Measurements from ENCODE around the gene FRY. TPM values are rescaled to one million over a fixed set of nuclear protein-coding genes. Genes with fewer than 3 reads are reported as not detected.
A peak's percentile ranks its signal among the peaks of the same experiment; 100 is the strongest.
"Not testable (repeated sequence)": the region's sequence is repeated elsewhere in the genome, so short reads cannot be mapped to it uniquely, and the experiment has no call there.

FRY gene
- total RNA-seq: 112 TPM

DNA sequence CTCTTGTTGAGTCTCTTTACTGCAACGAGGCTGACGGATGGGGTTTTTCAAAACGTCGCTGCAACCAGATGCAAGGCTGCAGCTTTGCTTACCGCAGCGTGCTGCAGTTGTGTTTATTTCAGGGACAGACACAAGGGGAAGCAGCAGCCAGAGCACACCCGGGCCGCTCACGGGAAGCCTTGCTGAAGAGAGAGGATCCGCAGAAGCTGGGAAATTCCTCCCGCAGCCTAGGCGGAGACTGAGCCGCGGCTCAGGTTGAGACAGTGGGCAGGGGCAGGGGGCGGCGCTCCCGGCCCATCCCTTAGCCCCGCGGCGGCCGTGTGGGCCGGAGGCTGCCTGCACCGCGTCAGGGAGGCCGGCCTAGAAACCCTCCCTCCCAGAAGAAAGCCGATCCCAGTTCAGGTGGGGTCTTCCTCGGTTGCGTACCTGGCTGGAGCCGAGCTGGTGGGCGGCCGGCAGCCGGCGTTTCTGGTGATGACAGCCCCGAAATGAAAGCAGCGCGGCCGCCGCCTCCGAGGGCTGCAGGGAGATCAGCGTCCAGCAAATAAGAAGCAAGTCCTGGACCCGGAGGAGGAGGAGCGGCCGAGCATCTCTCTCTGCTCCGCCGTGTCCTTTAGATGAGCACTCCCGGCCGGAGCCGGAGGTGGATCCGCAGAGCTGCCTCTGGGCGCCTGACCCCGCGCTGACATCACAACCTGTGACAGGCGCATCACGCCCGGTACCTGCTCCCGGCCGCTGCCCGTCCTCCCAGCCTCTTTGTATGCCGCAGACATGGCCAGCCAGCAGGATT, at the start of gene FRY:
Gene FRY, plus strand, starts transcription at position 750 of the 790 bp plus-strand sequence. Its CDS starts 22 bp downstream, at position 772.
- peak; percentile 75 for DNase-seq (ENCODE audit: low spot score)

- no peak for DNase-seq (ENCODE audit: low spot score)
Observed at GRCh38 chr13:31982124-31982523, 49.5 kb upstream of the FRY start.

DNA sequence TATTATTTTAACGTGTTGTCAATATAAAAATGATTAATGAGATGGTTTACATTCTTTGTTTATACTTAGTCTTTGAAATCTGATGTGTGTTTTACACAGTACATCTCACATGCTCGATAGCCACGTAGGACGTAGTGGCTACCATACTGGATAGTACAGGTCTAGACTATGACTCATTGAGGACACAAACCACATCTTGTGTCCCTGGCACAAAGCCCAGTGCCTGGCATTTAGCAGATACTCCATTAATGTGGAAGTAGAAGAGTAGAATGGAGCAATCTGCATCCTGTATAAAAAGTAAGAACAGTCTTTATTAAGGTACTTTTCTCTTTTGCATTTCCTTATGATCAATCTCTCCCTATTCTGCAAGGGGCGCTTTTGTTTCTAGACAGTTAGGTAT, 49.0 kb upstream of the FRY start:
- DNase-seq (ENCODE audit: low spot score): peak; percentile 89

DNA sequence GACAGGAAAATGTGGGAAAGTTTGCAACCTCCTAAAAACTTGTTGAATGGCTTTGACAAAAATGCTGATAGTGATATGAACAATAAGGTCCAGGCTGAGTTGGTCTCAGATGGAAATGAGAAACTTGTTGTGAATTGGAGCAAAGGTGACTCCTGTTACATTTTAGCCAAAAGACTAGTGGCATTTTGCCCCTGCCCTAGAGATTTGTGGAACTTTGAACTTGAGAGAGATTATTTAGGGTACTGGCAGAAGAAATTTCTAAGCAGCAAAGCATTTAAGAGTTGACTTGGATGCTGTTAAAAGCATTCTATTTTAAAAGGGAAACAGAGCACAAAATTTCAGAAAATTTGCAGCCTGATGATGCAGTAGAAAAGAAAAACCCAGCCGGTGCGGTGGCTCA, 47.9 kb upstream of the FRY start:
- not testable (repeated sequence) for DNase-seq (ENCODE audit: low spot score)

DNA sequence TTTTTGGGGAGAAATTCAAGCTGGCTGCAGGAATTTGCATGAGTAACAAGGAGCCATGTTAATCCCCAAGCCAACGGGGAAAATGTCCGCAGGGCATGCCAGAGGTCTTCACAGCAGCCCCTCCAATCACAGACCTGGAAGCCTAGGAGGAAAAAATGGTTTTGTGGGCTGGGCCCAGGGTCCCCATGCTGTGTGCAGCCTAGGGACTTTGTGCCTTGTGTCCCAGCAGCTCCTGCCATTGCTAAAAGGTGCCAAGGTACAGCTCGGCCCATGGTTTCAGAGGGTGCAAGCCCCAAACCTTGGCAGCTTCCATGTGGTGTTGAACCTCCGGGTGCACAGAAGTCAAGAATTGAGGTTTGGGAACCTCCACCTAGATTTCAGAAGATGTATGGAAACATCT, 47.2 kb upstream of the FRY start:
- not testable (repeated sequence) for DNase-seq (ENCODE audit: low spot score)

GRCh38 chr13:31986676-31987470, 44.7 kb upstream of the FRY start:
- DNase-seq (ENCODE audit: low spot score): no peak

DNA sequence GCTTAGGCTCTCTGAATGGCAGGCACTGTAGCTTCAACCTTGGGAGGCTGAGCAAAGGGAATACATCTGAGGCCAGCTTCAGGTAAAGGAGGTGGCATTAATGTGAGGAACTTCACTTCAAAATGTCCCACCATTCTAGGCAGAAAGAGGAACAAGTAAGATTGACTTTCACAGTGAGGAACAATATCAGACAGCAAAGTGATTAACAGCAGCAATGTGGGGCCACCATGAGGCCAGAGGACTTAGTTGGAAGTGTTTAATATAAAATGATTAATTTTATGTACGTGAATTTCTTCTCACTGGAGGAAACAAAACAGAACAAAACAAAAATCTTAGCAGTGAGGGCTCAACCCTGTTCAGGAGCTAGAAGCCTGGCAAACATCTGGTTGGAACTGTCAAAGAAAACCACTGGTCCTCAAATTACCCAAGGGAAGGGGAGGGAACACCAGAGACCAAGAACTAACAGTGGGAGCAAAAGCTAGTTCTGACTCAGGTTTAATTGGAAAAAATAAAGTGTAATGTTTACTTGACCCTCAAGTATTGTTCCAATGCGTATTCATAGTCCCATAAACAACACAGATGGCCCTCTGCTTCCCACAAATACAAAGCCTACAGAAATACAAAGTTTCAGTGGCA, 43.9 kb upstream of the FRY start:
- no peak for DNase-seq (ENCODE audit: low spot score)

DNA sequence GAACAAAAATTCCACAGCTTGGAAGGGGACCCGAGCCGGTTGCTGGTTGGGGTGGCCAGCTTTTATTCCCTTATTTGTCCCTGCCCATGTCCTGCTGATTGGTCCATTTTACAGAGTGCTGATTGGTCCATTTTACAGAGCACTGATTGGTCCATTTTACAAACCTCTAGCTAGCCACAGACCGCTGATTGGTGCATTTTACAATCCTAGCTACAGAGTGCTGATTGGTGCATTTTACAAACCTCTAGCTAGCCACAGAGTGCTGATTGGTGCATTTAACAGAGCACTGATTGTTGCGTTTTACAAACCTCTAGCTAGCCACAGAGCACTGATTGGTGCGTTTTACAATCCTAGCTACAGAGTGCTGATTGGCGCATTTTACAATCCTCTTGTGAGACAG, 37.2 kb upstream of the FRY start:
- not testable (repeated sequence) for DNase-seq (ENCODE audit: low spot score)

DNA sequence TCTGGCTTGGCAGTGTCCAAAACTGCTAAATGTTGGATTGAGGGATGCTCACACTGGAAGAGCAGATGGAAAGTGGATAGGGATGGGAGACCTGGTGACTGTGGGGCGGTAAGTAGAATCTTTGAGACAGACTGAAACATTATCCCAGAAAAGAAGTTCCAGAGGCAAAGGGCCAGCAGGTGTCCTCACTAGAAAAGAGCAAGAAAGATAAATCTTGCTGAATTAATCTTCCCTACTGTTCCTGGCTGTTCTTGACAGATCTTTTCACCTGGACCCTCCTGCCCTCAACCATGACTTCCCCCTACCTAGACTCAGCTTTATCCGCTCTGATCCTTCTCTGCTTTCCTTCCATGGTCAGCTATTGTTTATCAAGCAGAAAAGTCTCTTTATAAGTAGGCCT, 35.0 kb upstream of the FRY start:
- DNase-seq (ENCODE audit: low spot score): no peak

DNA sequence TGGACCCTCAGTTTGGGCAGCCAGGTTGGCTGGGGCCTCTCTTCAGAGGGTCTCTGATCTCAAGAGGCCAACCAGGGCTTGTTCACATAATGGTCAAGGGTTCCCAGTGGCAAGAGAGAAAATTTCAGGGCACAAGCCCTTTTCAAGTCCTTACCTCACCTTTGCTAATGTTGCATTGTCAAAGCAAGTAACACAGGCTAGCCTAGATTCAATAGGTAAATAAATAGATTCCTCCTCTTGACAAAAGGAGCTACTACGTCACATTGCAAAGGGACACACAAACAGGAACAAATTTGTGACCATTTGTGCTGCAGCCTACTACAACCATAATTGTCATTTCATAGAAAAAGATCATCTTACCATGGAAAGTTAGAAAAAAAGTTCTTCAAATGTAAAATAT, 33.9 kb upstream of the FRY start:
- no peak for DNase-seq (ENCODE audit: low spot score)

DNA sequence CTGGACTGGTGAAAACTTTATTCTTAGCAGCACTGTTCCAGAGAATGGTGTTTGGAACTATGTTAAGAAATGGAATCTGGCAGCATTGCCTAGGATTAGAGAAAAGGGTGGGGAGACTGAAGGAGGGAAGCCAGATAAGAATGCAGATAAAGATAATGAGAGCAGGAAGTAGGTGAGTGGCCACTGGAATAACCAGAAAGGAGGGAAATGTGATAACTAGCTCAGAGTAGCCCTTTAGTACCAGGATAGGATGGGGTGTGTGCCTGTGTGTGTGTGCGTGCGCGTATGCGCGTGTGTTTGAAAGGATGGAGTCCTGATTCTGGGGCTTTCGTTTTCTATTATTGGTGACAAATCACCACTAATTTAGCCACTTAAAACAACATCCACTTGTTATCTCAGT, 33.4 kb upstream of the FRY start:
- DNase-seq (ENCODE audit: low spot score): peak; percentile 50

GRCh38 chr13:32000754-32001153, 30.8 kb upstream of the FRY start:
- not testable (repeated sequence) for DNase-seq (ENCODE audit: low spot score)

DNA sequence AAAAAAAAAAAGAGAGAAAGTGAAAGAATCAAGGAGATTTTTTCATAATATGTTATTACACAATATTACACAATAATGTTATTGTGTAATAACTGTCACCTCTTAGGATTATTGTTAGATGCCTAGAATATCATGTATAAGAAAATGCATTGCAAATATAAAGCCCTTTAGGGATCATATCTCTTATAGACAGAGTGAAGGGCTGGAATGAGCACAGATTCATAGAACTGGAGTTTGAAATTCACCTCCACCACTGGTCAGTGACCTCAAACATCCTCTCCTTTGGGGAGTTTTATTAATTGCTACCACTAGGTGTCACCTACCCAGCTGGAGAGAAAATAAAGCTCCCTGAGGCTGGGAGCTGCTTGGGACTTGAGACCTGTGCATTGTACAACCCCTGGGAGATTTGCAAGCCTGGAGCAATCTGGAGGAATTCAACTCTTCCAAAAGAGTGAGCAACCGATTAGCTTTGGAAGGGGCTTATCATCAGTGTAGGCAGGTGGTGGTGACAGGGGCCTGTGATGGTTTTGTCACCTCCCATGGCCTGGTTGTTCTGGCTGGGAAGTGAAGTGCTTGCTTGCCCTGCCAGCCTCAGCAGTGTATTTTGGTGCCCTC, 30.3 kb upstream of the FRY start:
- DNase-seq (ENCODE audit: low spot score): peak; percentile 21

- no peak for DNase-seq (ENCODE audit: low spot score)
Observed at GRCh38 chr13:32001769-32002168, 29.8 kb upstream of the FRY start.

DNA sequence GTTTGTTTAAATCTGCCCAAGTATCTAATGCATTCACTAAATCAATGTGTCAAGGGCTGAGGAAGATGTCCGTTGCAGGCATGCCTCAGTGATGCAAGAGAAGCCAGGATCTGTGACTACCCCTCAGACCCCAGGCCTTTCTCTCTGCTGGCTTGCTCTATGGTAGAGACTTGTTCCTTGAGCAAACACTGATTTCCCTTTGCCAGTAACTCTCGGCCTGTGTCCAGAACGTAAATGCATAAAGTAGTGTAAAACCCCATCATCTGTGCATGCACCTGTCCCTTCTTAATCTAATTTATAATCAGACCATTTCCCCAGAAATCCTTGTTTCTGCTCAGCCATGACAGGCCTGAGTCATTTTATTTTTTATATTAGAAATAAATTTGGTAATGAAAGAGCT, 28.7 kb upstream of the FRY start:
- no peak for DNase-seq (ENCODE audit: low spot score)

DNA sequence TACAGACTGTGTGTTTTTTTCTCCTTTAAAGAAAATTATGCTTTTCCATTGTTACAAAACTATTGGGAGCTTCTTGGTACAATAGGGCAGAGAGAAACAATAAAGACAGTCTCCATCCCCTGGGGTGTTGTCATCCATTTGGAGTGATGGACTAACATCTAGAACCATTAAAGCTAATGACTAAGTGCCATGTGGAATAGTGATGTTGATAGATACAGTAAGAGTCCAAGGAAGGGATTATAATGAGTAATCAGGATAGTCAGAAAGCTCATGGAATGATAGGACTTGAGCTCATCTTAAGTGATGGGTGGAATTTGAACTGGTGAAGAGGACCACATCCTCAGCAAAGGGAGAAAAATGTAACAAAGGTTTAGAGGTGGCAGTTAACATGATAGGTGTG, 24.1 kb upstream of the FRY start:
- no peak for DNase-seq (ENCODE audit: low spot score)

DNA sequence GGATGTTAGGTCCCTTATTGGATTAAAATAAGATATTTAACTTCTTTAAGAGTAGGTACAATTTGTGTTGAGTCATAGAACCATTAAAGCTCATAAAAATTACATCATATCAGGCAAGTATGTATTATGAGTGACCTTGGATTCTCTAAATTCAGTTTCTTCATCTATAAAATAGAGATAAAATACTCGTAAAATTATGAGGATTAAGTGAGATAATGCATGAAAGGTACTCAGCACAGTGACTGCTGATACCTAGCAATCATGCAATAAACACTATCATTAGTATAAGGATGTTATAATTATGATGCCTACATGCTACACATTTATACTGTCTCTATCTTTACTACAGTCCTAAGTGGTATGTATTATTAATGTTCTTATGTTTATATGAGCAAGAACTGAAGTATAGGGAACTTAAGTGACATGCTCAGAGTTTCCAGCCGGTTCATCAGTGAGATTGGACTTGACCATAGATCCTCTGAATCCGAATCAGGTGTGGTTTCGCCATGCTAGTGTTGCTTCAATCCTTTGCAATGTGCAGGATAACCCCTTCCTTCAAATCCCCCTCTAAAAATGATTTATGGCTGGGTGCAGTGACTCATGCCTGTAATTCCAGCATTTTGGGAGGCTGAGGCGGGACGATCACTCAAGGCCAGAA, 22.9 kb upstream of the FRY start:
- DNase-seq (ENCODE audit: low spot score): no peak

GRCh38 chr13:32009362-32009761, 22.2 kb upstream of the FRY start:
- DNase-seq (ENCODE audit: low spot score): no peak

GRCh38 chr13:32010136-32010535, 21.4 kb upstream of the FRY start:
- no peak for DNase-seq (ENCODE audit: low spot score)

GRCh38 chr13:32011971-32012370, 19.6 kb upstream of the FRY start:
- DNase-seq (ENCODE audit: low spot score): no peak

DNA sequence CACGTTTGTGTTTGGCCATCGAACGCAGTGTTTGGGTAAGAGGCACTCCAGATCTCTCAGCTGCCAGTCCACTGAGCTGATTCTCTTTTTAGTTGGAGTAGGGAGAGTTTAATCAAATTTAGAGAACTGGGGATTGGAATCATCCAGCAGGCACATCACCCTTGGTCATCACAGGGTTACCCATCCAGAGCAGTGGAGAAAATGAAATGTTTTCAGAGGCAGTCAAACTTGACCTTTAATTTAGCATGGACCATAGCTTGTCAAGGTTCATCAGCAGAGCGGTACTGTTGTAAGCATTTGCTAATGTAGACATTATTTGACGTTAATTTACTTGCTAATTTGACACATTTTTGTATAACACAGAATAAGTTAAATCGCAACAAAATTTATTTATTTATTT, 18.4 kb upstream of the FRY start:
- DNase-seq (ENCODE audit: low spot score): no peak

- no peak for DNase-seq (ENCODE audit: low spot score)
Observed at GRCh38 chr13:32016119-32016518, 15.5 kb upstream of the FRY start.

Measured in mucosa of gallbladder (tissue), 1 donor.